ENCODE measurements around the gene TEX11.

GRCh38 chrX:70494441-70494840 lies 414.1 kb downstream of the TEX11 start:
- no peak for TF ChIP-seq CTCF (conservative IDR thresholded peaks at IDR 0.05)
- TF ChIP-seq EZH2 (IDR thresholded peaks at IDR 0.05; ENCODE audit: low read depth) = no peak
